GM12878 (cell line): Measurements from ENCODE around the gene SIGLEC5. TPM values are rescaled to one million over a fixed set of nuclear protein-coding genes. Genes with fewer than 3 reads are reported as not detected.
A peak's percentile ranks its signal among the peaks of the same experiment; 100 is the strongest.

Experiments used
- CHD1 ChIP-seq: IDR thresholded peaks from 2 replicates; pipeline ENCODE4 v1.6.1; 2012; ENCODE audit warnings: low read depth, low read length, improper control_type of control experiment
- CREB1 ChIP-seq: IDR thresholded peaks from 2 replicates; pipeline ENCODE4 v1.6.1; 2012; ENCODE audit warnings: low read depth, mild to moderate bottlenecking, inconsistent platforms
- EGR1 ChIP-seq, 2 experiments: IDR thresholded peaks; 1 replicate in 1 of 2; 2 replicates in 1 of 2; pipeline ENCODE4 v1.6.1; 2011 to 2012; ENCODE audit warnings: low read depth in 2 of 2, low read length in 2 of 2, borderline replicate concordance in 1 of 2, mild to moderate bottlenecking in 1 of 2, moderate library complexity in 1 of 2
- HCFC1 ChIP-seq: fragments of 150-350 bp; IDR thresholded peaks from 2 replicates; pipeline ENCODE4 v1.6.1; 2014; ENCODE audit warnings: low read length
- HDAC6 ChIP-seq: fragments of 200-600 bp; sonication (generic); IDR thresholded peaks from one replicate; pipeline ENCODE4 v1.8.0; 2017; ENCODE audit warnings: antibody characterized with exemption; ENCODE audit not compliant: unreplicated experiment
- MEF2A ChIP-seq: IDR thresholded peaks from 2 replicates; pipeline ENCODE4 v1.6.1; 2011; ENCODE audit warnings: low read depth, mild to moderate bottlenecking, low read length, moderate library complexity; ENCODE audit not compliant: insufficient read depth
- MTA3 ChIP-seq: IDR thresholded peaks from 2 replicates; pipeline ENCODE4 v1.6.1; 2012; ENCODE audit warnings: low read length, inconsistent platforms, borderline replicate concordance
- MYC ChIP-seq: IDR thresholded peaks from 2 replicates; pipeline ENCODE4 v1.6.1; 2011; ENCODE audit warnings: mild to moderate bottlenecking, low read length, moderate library complexity, inconsistent platforms; ENCODE audit not compliant: insufficient read depth, insufficient replicate concordance, insufficient read length, severe bottlenecking
- NFYB ChIP-seq: IDR thresholded peaks from 2 replicates; pipeline ENCODE4 v1.6.1; 2011; ENCODE audit warnings: low read depth, mild to moderate bottlenecking, low read length, improper control_type of control experiment, moderate library complexity; ENCODE audit not compliant: insufficient read depth
- POLR2A ChIP-seq: IDR thresholded peaks from 2 replicates; pipeline ENCODE4 v1.6.1; 2011; ENCODE audit warnings: low read depth, mild to moderate bottlenecking, low read length
- RB1 ChIP-seq: fragments of 450-650 bp; formaldehyde crosslinking; IDR thresholded peaks from 2 replicates; pipeline ENCODE4 v1.6.1; 2017; ENCODE audit warnings: mild to moderate bottlenecking, borderline replicate concordance
- RUNX3 ChIP-seq: IDR thresholded peaks from 2 replicates; pipeline ENCODE4 v1.6.1; 2012; ENCODE audit warnings: low read length, inconsistent platforms
- TARDBP ChIP-seq: IDR thresholded peaks from 2 replicates; pipeline ENCODE4 v1.6.1; 2016; ENCODE audit warnings: borderline replicate concordance
- YBX1 ChIP-seq: fragments of 450-650 bp; IDR thresholded peaks from 2 replicates; pipeline ENCODE4 v1.6.1; 2016; ENCODE audit warnings: antibody characterized with exemption
- ZBED1 ChIP-seq: IDR thresholded peaks from 2 replicates; pipeline ENCODE4 v1.6.1; 2016; ENCODE audit warnings: borderline replicate concordance
- polyA plus RNA-seq, 11 experiments: library from polyadenylated mRNA; depleted of rRNA in 4 of 11; unstranded in 6 of 11; stranded (reverse) in 5 of 11; fragments of >200 nt; fragmentation: Nextera tagmentation in 4 of 11; fragmentation: Illumina TruSeq in 1 of 11; extraction: Ambion mirVana in 4 of 11; extraction: Trizol in 1 of 11; gene quantifications; 1 replicate in 1 of 11; 2 replicates in 10 of 11; pipeline versions ENCODE4 v1.2.1 to v1.2.3, GENCODE V29; 2011 to 2016; ENCODE audit warnings: inconsistent platforms in 2 of 11, missing spikeins in 2 of 11, low read depth in 1 of 11
- total RNA-seq, 4 experiments: library from RNA; depleted of rRNA in 3 of 4; stranded (reverse); fragments of >200 nt in 3 of 4; fragmentation: Illumina TruSeq in 1 of 4; extraction: Trizol in 1 of 4; gene quantifications; 2 replicates each; pipeline versions ENCODE4 v1.2.1 to v1.2.3, GENCODE V29; 2013 to 2021
- TF ChIP-seq, protein P1 (sequence below): IDR thresholded peaks from 2 replicates; pipeline ENCODE4 v1.6.1; 2011; ENCODE audit warnings: low read depth, low read length, improper control_type of control experiment, borderline replicate concordance
- TF ChIP-seq, protein P2 (sequence below): IDR thresholded peaks from 2 replicates; pipeline ENCODE4 v1.6.1; 2011; ENCODE audit warnings: mild to moderate bottlenecking, low read depth, low read length, moderate library complexity; ENCODE audit not compliant: insufficient replicate concordance
- TF ChIP-seq, protein P3 (sequence below): IDR thresholded peaks from 2 replicates; pipeline ENCODE4 v1.6.1; 2012; ENCODE audit warnings: low read depth, low read length, improper control_type of control experiment
- TF ChIP-seq, protein P4 (sequence below): fragments of 450-650 bp; IDR thresholded peaks from 2 replicates; pipeline ENCODE4 v1.6.1; 2018; ENCODE audit warnings: mild to moderate bottlenecking, low read depth, moderate library complexity; ENCODE audit not compliant: partially characterized antibody

The SIGLEC5 gene
- total and polyA plus RNA-seq, 10 of the 15 experiments (the other 5 are each of a cell fraction or from before 2014, with no cell fraction given) = 0.05 to 2.5 (median 1.4) TPM; not detected in 1

DNA sequence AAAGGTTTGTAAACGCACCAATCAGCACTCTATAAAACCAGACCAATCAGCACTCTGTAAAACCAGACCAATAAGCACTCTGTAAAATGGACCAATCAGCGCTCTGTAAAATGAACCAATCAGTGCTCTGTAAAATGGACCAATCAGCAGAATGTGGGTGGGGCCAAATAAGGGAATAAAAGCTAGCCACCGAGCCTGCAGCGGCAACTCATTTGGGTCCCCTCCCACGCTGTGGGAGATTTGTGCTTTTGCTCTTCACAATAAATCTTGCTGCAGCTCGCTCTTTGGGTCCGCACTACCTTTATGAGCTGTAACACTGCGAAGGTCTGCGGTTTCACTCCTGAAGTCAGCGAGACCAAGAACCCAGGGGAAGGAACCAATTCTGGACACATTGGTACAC is 31.1 kb downstream of the SIGLEC5 start (continued):
- TF ChIP-seq HCFC1 (no peak), HDAC6 (no peak), MYC (no peak), MEF2A (no peak), EGR1 (IDR thresholded peaks at IDR 0.05; ENCODE audit: borderline replicate concordance in 1 of 2, low read depth in 2 of 2, low read length in 2 of 2) (peak in 1 of 2 experiments; percentile 53; a peak in 1 of 3 replicates), MTA3 (no peak), RUNX3 (peak; percentile 53), YBX1 (no peak), CREB1 (no peak), RB1 (no peak), ZBED1 (no peak), NFYB (peak; percentile 83), CHD1 (no peak), TARDBP (no peak), POLR2A (peak; percentile 66)
- TF ChIP-seq, protein P1, sequence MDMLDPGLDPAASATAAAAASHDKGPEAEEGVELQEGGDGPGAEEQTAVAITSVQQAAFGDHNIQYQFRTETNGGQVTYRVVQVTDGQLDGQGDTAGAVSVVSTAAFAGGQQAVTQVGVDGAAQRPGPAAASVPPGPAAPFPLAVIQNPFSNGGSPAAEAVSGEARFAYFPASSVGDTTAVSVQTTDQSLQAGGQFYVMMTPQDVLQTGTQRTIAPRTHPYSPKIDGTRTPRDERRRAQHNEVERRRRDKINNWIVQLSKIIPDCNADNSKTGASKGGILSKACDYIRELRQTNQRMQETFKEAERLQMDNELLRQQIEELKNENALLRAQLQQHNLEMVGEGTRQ = no peak
- TF ChIP-seq, protein P2, sequence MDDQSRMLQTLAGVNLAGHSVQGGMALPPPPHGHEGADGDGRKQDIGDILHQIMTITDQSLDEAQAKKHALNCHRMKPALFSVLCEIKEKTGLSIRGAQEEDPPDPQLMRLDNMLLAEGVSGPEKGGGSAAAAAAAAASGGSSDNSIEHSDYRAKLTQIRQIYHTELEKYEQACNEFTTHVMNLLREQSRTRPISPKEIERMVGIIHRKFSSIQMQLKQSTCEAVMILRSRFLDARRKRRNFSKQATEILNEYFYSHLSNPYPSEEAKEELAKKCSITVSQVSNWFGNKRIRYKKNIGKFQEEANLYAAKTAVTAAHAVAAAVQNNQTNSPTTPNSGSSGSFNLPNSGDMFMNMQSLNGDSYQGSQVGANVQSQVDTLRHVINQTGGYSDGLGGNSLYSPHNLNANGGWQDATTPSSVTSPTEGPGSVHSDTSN = no peak
- TF ChIP-seq, protein P3, sequence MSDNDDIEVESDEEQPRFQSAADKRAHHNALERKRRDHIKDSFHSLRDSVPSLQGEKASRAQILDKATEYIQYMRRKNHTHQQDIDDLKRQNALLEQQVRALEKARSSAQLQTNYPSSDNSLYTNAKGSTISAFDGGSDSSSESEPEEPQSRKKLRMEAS = no peak
- TF ChIP-seq, protein P4, sequence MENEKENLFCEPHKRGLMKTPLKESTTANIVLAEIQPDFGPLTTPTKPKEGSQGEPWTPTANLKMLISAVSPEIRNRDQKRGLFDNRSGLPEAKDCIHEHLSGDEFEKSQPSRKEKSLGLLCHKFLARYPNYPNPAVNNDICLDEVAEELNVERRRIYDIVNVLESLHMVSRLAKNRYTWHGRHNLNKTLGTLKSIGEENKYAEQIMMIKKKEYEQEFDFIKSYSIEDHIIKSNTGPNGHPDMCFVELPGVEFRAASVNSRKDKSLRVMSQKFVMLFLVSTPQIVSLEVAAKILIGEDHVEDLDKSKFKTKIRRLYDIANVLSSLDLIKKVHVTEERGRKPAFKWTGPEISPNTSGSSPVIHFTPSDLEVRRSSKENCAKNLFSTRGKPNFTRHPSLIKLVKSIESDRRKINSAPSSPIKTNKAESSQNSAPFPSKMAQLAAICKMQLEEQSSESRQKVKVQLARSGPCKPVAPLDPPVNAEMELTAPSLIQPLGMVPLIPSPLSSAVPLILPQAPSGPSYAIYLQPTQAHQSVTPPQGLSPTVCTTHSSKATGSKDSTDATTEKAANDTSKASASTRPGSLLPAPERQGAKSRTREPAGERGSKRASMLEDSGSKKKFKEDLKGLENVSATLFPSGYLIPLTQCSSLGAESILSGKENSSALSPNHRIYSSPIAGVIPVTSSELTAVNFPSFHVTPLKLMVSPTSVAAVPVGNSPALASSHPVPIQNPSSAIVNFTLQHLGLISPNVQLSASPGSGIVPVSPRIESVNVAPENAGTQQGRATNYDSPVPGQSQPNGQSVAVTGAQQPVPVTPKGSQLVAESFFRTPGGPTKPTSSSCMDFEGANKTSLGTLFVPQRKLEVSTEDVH = no peak
